ENCODE measurements around the gene CSDE1. TPM values are rescaled to one million over a fixed set of nuclear protein-coding genes. Genes with fewer than 3 reads are reported as not detected.

CSDE1 gene
- total and polyA plus RNA-seq, 7 experiments from 2014 or later = 354 to 638 (median 546) TPM

GRCh38 chr1:114741963-114742746 is 15.6 kb downstream of the CSDE1 start:
- peaks cover 36 to 78% (median 64%) of the 10 kb centered on the region in 7 donors for H3K4me1 Mint-ChIP-seq
- no peak for ATAC-seq
- peak overlapping the region in 3 of 10 donors; percentile 4 to 23 (median 16) for H3K4me3 Mint-ChIP-seq
- Histone ChIP-seq H3K27ac (ENCODE audit: low read depth, low read length) (no peak overlapping the region), H3K4me1 (ENCODE audit: control insufficient read depth in 2 of 2, insufficient read depth in 2 of 2, low read length in 2 of 2) (peaks cover 0 to 19% of the 10 kb centered on the region in 2 donors), H3K9me3 (ENCODE audit: control insufficient read depth in 2 of 3, low read length in 3 of 3) (no peaks in the 10 kb centered on the region), H3K36me3 (ENCODE audit: control insufficient read depth in 2 of 3, insufficient read depth in 3 of 3, low read length in 3 of 3) (peaks cover 7 to 35% (median 14%) of the 10 kb centered on the region in 3 experiments), H3K27me3 (ENCODE audit: control insufficient read depth in 2 of 2, insufficient read depth in 2 of 2, low read length in 2 of 2) (no peaks in the 10 kb centered on the region), H3K4me3 (ENCODE audit: low read length) (no peak overlapping the region)
- ChIA-PET POLR2A (interaction anchor here (0.9 kb wide), 1 partner anchor 27 kb away, joined by 3 read pairs; no protein-coding TSS in a partner anchor), CTCF (no interaction called here)
- H3K27ac Mint-ChIP-seq = peak overlapping the region in 5 of 9 donors; percentile 2 to 71 (median 28)
- no peak for DNase-seq
- H3K36me3 Mint-ChIP-seq = peaks cover 4 to 37% (median 15%) of the 10 kb centered on the region in 5 donors
- intact Hi-C loops (cut with micrococcal nuclease) = loop anchor here in 1 of 2 donors (2.0 kb wide), 1 partner anchor 15 kb away; the partner anchor contains the start of gene CSDE1
- H3K9me3 Mint-ChIP-seq = no peaks in the 10 kb centered on the region
- no peaks in the 10 kb centered on the region for H3K27me3 Mint-ChIP-seq

DNA sequence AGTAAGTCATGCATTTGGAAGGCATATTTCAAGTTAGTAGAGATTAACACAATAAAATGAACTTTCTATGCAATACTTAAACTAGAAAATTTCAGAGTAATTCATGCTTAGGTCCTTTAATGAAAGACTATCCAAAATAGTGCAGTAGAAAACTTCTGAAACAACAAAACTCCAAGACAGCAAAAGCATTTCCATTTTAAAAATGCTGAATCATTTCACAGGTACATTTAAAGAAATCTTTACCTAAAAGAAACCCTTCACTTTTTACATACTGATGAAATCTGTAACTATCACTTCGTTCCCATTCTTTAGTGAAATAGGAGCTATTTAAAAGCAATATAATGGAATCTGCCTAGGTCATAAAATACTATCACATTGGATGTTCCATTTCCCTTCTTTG is 17.5 kb downstream of the CSDE1 start:
- Histone ChIP-seq H3K4me3 (ENCODE audit: low read length) (no peak overlapping the region), H3K27me3 (ENCODE audit: control insufficient read depth in 2 of 2, insufficient read depth in 2 of 2, low read length in 2 of 2) (no peaks in the 10 kb centered on the region), H3K27ac (ENCODE audit: low read depth, low read length) (peak overlapping the region; percentile 6), H3K4me1 (ENCODE audit: control insufficient read depth in 2 of 2, insufficient read depth in 2 of 2, low read length in 2 of 2) (peaks cover 0 to 8% of the 10 kb centered on the region in 2 donors), H3K9me3 (ENCODE audit: control insufficient read depth in 2 of 3, low read length in 3 of 3) (no peaks in the 10 kb centered on the region), H3K36me3 (ENCODE audit: control insufficient read depth in 2 of 3, insufficient read depth in 3 of 3, low read length in 3 of 3) (peaks cover 7 to 54% (median 29%) of the 10 kb centered on the region in 3 experiments)
- no peak overlapping the region for H3K4me3 Mint-ChIP-seq
- no peaks in the 10 kb centered on the region for H3K27me3 Mint-ChIP-seq
- no peak for ATAC-seq
- H3K36me3 Mint-ChIP-seq = peaks cover 12 to 38% (median 21%) of the 10 kb centered on the region in 5 donors
- peaks cover 0 to 2% (median 0%) of the 10 kb centered on the region in 11 donors for H3K9me3 Mint-ChIP-seq
- CTCF ChIA-PET = no interaction called here
- H3K27ac Mint-ChIP-seq = peak overlapping the region in 1 of 9 donors; percentile 14
- POLR2A ChIA-PET = no interaction called here
- intact Hi-C loops (cut with micrococcal nuclease) = loop anchor here in 1 of 2 donors (2.0 kb wide), 1 partner anchor 16 kb away; the partner anchor contains the start of gene CSDE1
- DNase-seq = no peak
- peaks cover 19 to 69% (median 53%) of the 10 kb centered on the region in 7 donors for H3K4me1 Mint-ChIP-seq

GRCh38 chr1:114737314-114737849 is 20.4 kb downstream of the CSDE1 start:
- H3K27me3 ChIP-seq (ENCODE audit: control insufficient read depth in 2 of 2, insufficient read depth in 2 of 2, low read length in 2 of 2) = no peaks in the 10 kb centered on the region
- H3K27ac ChIP-seq (ENCODE audit: low read depth, low read length) = no peak overlapping the region
- Mint-ChIP-seq H3K4me3 (no peak overlapping the region), H3K27ac (peak overlapping the region in 1 of 9 donors; percentile 39), H3K9me3 (peaks cover 0 to 2% (median 0%) of the 10 kb centered on the region in 11 donors), H3K27me3 (no peaks in the 10 kb centered on the region), H3K4me1 (peaks cover 11 to 46% (median 26%) of the 10 kb centered on the region in 7 donors), H3K36me3 (peaks cover 12 to 51% (median 33%) of the 10 kb centered on the region in 5 donors)
- POLR2A ChIA-PET = no interaction called here
- intact Hi-C loops (cut with micrococcal nuclease) = no loop called here
- no peaks in the 10 kb centered on the region for H3K9me3 ChIP-seq (ENCODE audit: control insufficient read depth in 2 of 3, low read length in 3 of 3)
- H3K4me1 ChIP-seq (ENCODE audit: control insufficient read depth in 2 of 2, insufficient read depth in 2 of 2, low read length in 2 of 2) = no peaks in the 10 kb centered on the region
- H3K36me3 ChIP-seq (ENCODE audit: control insufficient read depth in 2 of 3, insufficient read depth in 3 of 3, low read length in 3 of 3) = peaks cover 16 to 72% (median 45%) of the 10 kb centered on the region in 3 experiments
- H3K4me3 ChIP-seq (ENCODE audit: low read length) = no peak overlapping the region
- CTCF ChIA-PET = interaction anchor here (0.7 kb wide), 1 partner anchor 1275 kb away, joined by 3 read pairs; no protein-coding TSS in a partner anchor
- ATAC-seq (no peak), DNase-seq (no peak)

- DNase-seq (no peak), ATAC-seq (no peak)
- Histone ChIP-seq H3K9me3 (ENCODE audit: control insufficient read depth in 2 of 3, low read length in 3 of 3) (no peaks in the 10 kb centered on the region), H3K36me3 (ENCODE audit: control insufficient read depth in 2 of 3, insufficient read depth in 3 of 3, low read length in 3 of 3) (peaks cover 26 to 81% (median 64%) of the 10 kb centered on the region in 3 experiments), H3K27ac (ENCODE audit: low read depth, low read length) (no peak overlapping the region), H3K27me3 (ENCODE audit: control insufficient read depth in 2 of 2, insufficient read depth in 2 of 2, low read length in 2 of 2) (no peaks in the 10 kb centered on the region), H3K4me3 (ENCODE audit: low read length) (no peak overlapping the region), H3K4me1 (ENCODE audit: control insufficient read depth in 2 of 2, insufficient read depth in 2 of 2, low read length in 2 of 2) (no peaks in the 10 kb centered on the region)
- peak overlapping the region in 3 of 9 donors; percentile 7 to 65 (median 54) for H3K27ac Mint-ChIP-seq
- H3K9me3 Mint-ChIP-seq = peaks cover 0 to 2% (median 0%) of the 10 kb centered on the region in 11 donors
- H3K36me3 Mint-ChIP-seq = peaks cover 14 to 58% (median 42%) of the 10 kb centered on the region in 5 donors
- peaks cover 2 to 37% (median 11%) of the 10 kb centered on the region in 7 donors for H3K4me1 Mint-ChIP-seq
- H3K27me3 Mint-ChIP-seq = no peaks in the 10 kb centered on the region
- H3K4me3 Mint-ChIP-seq = no peak overlapping the region
- intact Hi-C loops (cut with micrococcal nuclease) = no loop called here
- POLR2A ChIA-PET = no interaction called here
- CTCF ChIA-PET = no interaction called here
Observed at GRCh38 chr1:114735479-114735878, 22.3 kb downstream of the CSDE1 start.

- Histone ChIP-seq H3K36me3 (ENCODE audit: control insufficient read depth in 2 of 3, insufficient read depth in 3 of 3, low read length in 3 of 3) (peaks cover 29 to 96% (median 72%) of the 10 kb centered on the region in 3 experiments), H3K9me3 (ENCODE audit: control insufficient read depth in 2 of 3, low read length in 3 of 3) (no peaks in the 10 kb centered on the region), H3K27me3 (ENCODE audit: control insufficient read depth in 2 of 2, insufficient read depth in 2 of 2, low read length in 2 of 2) (no peaks in the 10 kb centered on the region), H3K4me3 (ENCODE audit: low read length) (no peak overlapping the region), H3K4me1 (ENCODE audit: control insufficient read depth in 2 of 2, insufficient read depth in 2 of 2, low read length in 2 of 2) (no peaks in the 10 kb centered on the region), H3K27ac (ENCODE audit: low read depth, low read length) (no peak overlapping the region)
- H3K4me3 Mint-ChIP-seq = no peak overlapping the region
- H3K4me1 Mint-ChIP-seq = peaks cover 0 to 16% (median 6%) of the 10 kb centered on the region in 7 donors
- intact Hi-C loops (cut with micrococcal nuclease) = no loop called here
- DNase-seq = no peak
- no peaks in the 10 kb centered on the region for H3K27me3 Mint-ChIP-seq
- CTCF ChIA-PET = no interaction called here
- H3K36me3 Mint-ChIP-seq = peaks cover 13 to 75% (median 49%) of the 10 kb centered on the region in 5 donors
- peaks cover 0 to 2% (median 0%) of the 10 kb centered on the region in 11 donors for H3K9me3 Mint-ChIP-seq
- POLR2A ChIA-PET = interaction anchor here (0.5 kb wide), 1 partner anchor 51 kb away, joined by 3 read pairs; no protein-coding TSS in a partner anchor
- peak overlapping the region in 3 of 9 donors; percentile 46 to 80 (median 57) for H3K27ac Mint-ChIP-seq
- ATAC-seq = no peak
Observed at GRCh38 chr1:114729782-114730181, 28.0 kb downstream of the CSDE1 start.

DNA sequence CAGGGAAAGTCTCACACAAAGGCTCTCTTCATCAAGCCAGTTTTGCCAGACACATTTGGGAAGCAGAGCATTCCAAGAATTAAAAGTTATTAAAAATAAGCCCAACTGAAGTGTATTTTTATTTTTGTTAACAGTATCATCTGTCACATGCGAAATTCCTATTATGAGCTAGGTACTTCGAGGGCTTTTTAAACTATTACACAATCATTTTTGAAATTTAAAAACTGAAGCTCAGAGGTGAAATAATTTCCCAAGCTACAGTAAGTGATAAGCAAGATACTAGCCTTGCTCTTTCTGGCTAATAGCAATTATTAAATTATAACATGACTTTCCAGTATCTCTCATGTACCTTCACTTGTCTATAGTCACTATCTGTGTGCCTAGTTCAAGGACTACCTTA is 29.2 kb downstream of the CSDE1 start:
- Mint-ChIP-seq H3K27me3 (no peaks in the 10 kb centered on the region), H3K36me3 (peaks cover 20 to 74% (median 55%) of the 10 kb centered on the region in 5 donors)
- POLR2A ChIA-PET = interaction anchor here (0.7 kb wide), 1 partner anchor 370 kb away, joined by 3 read pairs; no protein-coding TSS in a partner anchor

More for the DNA sequence above, 29.2 kb downstream of the CSDE1 start:
- Mint-ChIP-seq H3K9me3 (peaks cover 0 to 2% (median 0%) of the 10 kb centered on the region in 11 donors), H3K4me3 (no peak overlapping the region), H3K27ac (peak overlapping the region in 5 of 9 donors; percentile 25 to 67 (median 57)), H3K4me1 (peaks cover 0 to 16% (median 6%) of the 10 kb centered on the region in 7 donors)
- DNase-seq = no peak
- CTCF ChIA-PET = no interaction called here
- Histone ChIP-seq H3K4me1 (ENCODE audit: control insufficient read depth in 2 of 2, insufficient read depth in 2 of 2, low read length in 2 of 2) (no peaks in the 10 kb centered on the region), H3K27ac (ENCODE audit: low read depth, low read length) (no peak overlapping the region), H3K9me3 (ENCODE audit: control insufficient read depth in 2 of 3, low read length in 3 of 3) (no peaks in the 10 kb centered on the region), H3K27me3 (ENCODE audit: control insufficient read depth in 2 of 2, insufficient read depth in 2 of 2, low read length in 2 of 2) (no peaks in the 10 kb centered on the region), H3K36me3 (ENCODE audit: control insufficient read depth in 2 of 3, insufficient read depth in 3 of 3, low read length in 3 of 3) (peaks cover 31 to 96% (median 76%) of the 10 kb centered on the region in 3 experiments), H3K4me3 (ENCODE audit: low read length) (no peak overlapping the region)
- ATAC-seq = no peak
- intact Hi-C loops (cut with micrococcal nuclease) = no loop called here

Data from naive thymus-derived CD4-positive, alpha-beta T cell (primary cell).